Measurements from ENCODE around the gene CRIP2.

Gene CRIP2

GRCh38 chr14:105480199-105480746 is 5.7 kb downstream of the CRIP2 start:
- Histone ChIP-seq H3K27ac (no peak overlapping the region), H3K27me3 (peaks cover 100% of the 10 kb centered on the region), H3K4me1 (ENCODE audit: control insufficient read depth in 1 of 2, insufficient read depth in 1 of 2, low read depth in 1 of 2, low read length in 1 of 2) (peaks cover 14 to 20% of the 10 kb centered on the region in 2 experiments), H3K4me3 (ENCODE audit: low read depth in 1 of 2, low read length in 1 of 2) (no peak overlapping the region), H3K9me3 (no peaks in the 10 kb centered on the region), H3K36me3 (no peaks in the 10 kb centered on the region)
- TF ChIP-seq CTCF (IDR thresholded peaks at IDR 0.05): no peak

- Histone ChIP-seq H3K4me1 (ENCODE audit: control insufficient read depth in 1 of 2, insufficient read depth in 1 of 2, low read depth in 1 of 2, low read length in 1 of 2) (peaks cover 14 to 18% of the 10 kb centered on the region in 2 experiments), H3K27me3 (peaks cover 100% of the 10 kb centered on the region), H3K9me3 (no peaks in the 10 kb centered on the region), H3K4me3 (ENCODE audit: low read depth in 1 of 2, low read length in 1 of 2) (peak overlapping the region; percentile 29 to 31), H3K36me3 (no peaks in the 10 kb centered on the region), H3K27ac (peak overlapping the region; percentile 42)
- TF ChIP-seq CTCF (IDR thresholded peaks at IDR 0.05): peak; percentile 96
These were observed 6.5 kb downstream of the CRIP2 start for GRCh38 chr14:105480807-105481801.

- H3K27me3 ChIP-seq: peaks cover 100% of the 10 kb centered on the region
- H3K4me3 ChIP-seq (ENCODE audit: low read depth in 1 of 2, low read length in 1 of 2): peak overlapping the region in 1 of 2 experiments; percentile 31
- H3K36me3 ChIP-seq: no peaks in the 10 kb centered on the region
- TF ChIP-seq CTCF (IDR thresholded peaks at IDR 0.05): no peak
- no peaks in the 10 kb centered on the region for H3K9me3 ChIP-seq
- peaks cover 14 to 25% of the 10 kb centered on the region in 2 experiments for H3K4me1 ChIP-seq (ENCODE audit: control insufficient read depth in 1 of 2, insufficient read depth in 1 of 2, low read depth in 1 of 2, low read length in 1 of 2)
- H3K27ac ChIP-seq: no peak overlapping the region
These were observed 7.4 kb downstream of the CRIP2 start for GRCh38 chr14:105481886-105482457.

GRCh38 chr14:105482486-105483110 is 8.0 kb downstream of the CRIP2 start:
- Histone ChIP-seq H3K27me3 (peaks cover 100% of the 10 kb centered on the region), H3K4me1 (ENCODE audit: control insufficient read depth in 1 of 2, insufficient read depth in 1 of 2, low read depth in 1 of 2, low read length in 1 of 2) (peaks cover 20 to 32% of the 10 kb centered on the region in 2 experiments), H3K4me3 (ENCODE audit: low read depth in 1 of 2, low read length in 1 of 2) (no peak overlapping the region)

More at GRCh38 chr14:105482486-105483110, 8.0 kb downstream of the CRIP2 start:
- H3K9me3 ChIP-seq: no peaks in the 10 kb centered on the region
- no peaks in the 10 kb centered on the region for H3K36me3 ChIP-seq
- no peak overlapping the region for H3K27ac ChIP-seq
- no peak for TF ChIP-seq CTCF (IDR thresholded peaks at IDR 0.05)
